Measurements from ENCODE around the gene HIVEP1.
"Not testable (repeated sequence)": the region's sequence is repeated elsewhere in the genome, so short reads cannot be mapped to it uniquely, and the experiment has no call there.

The HIVEP1 gene

GRCh38 chr6:12169377-12169776, 157.3 kb downstream of the HIVEP1 start:
- H3K4me3 Mint-ChIP-seq: no peak overlapping the region
- peaks cover 13% of the 10 kb centered on the region for H3K27me3 Mint-ChIP-seq
- H3K9me3 Mint-ChIP-seq: no peaks in the 10 kb centered on the region
- H3K4me1 Mint-ChIP-seq (ENCODE audit: low read depth): peaks cover 14% of the 10 kb centered on the region
- intact Hi-C loops (cut with micrococcal nuclease): no loop called here
- H3K27ac Mint-ChIP-seq: no peak overlapping the region
- peaks cover 6% of the 10 kb centered on the region for H3K36me3 Mint-ChIP-seq (ENCODE audit: low read depth)

- Mint-ChIP-seq H3K27me3 (peaks cover 13% of the 10 kb centered on the region), H3K9me3 (no peaks in the 10 kb centered on the region), H3K36me3 (ENCODE audit: low read depth) (no peaks in the 10 kb centered on the region), H3K4me3 (no peak overlapping the region), H3K27ac (no peak overlapping the region), H3K4me1 (ENCODE audit: low read depth) (peaks cover 14% of the 10 kb centered on the region)
- intact Hi-C loops (cut with micrococcal nuclease): no loop called here
These were observed 158.4 kb downstream of the HIVEP1 start for GRCh38 chr6:12170351-12171092.

GRCh38 chr6:12171717-12172116, 159.6 kb downstream of the HIVEP1 start:
- H3K27me3 Mint-ChIP-seq: peaks cover 13% of the 10 kb centered on the region
- no peak overlapping the region for H3K4me3 Mint-ChIP-seq
- H3K9me3 Mint-ChIP-seq: no peaks in the 10 kb centered on the region
- no peaks in the 10 kb centered on the region for H3K36me3 Mint-ChIP-seq (ENCODE audit: low read depth)
- H3K4me1 Mint-ChIP-seq (ENCODE audit: low read depth): peaks cover 14% of the 10 kb centered on the region
- H3K27ac Mint-ChIP-seq: no peak overlapping the region
- intact Hi-C loops (cut with micrococcal nuclease): no loop called here

- Mint-ChIP-seq H3K4me1 (ENCODE audit: low read depth) (peaks cover 14% of the 10 kb centered on the region), H3K36me3 (ENCODE audit: low read depth) (no peaks in the 10 kb centered on the region)
- intact Hi-C loops (cut with micrococcal nuclease): no loop called here
These were observed 160.5 kb downstream of the HIVEP1 start for GRCh38 chr6:12172572-12172971.

GRCh38 chr6:12173181-12173580, 161.1 kb downstream of the HIVEP1 start:
- Mint-ChIP-seq H3K4me1 (ENCODE audit: low read depth) (peaks cover 14% of the 10 kb centered on the region), H3K27ac (no peak overlapping the region), H3K36me3 (ENCODE audit: low read depth) (no peaks in the 10 kb centered on the region), H3K4me3 (no peak overlapping the region), H3K9me3 (no peaks in the 10 kb centered on the region), H3K27me3 (peaks cover 13% of the 10 kb centered on the region)
- intact Hi-C loops (cut with micrococcal nuclease): no loop called here

More at GRCh38 chr6:12172572-12172971, 160.5 kb downstream of the HIVEP1 start:
- Mint-ChIP-seq H3K27ac (no peak overlapping the region), H3K9me3 (no peaks in the 10 kb centered on the region), H3K27me3 (peaks cover 13% of the 10 kb centered on the region), H3K4me3 (no peak overlapping the region)

- H3K9me3 Mint-ChIP-seq: no peaks in the 10 kb centered on the region
- no peaks in the 10 kb centered on the region for H3K36me3 Mint-ChIP-seq (ENCODE audit: low read depth)
- intact Hi-C loops (cut with micrococcal nuclease): no loop called here
- H3K4me1 Mint-ChIP-seq (ENCODE audit: low read depth): peaks cover 14% of the 10 kb centered on the region
- H3K4me3 Mint-ChIP-seq: no peak overlapping the region
- no peak overlapping the region for H3K27ac Mint-ChIP-seq
- peaks cover 13% of the 10 kb centered on the region for H3K27me3 Mint-ChIP-seq
These were observed 161.5 kb downstream of the HIVEP1 start for GRCh38 chr6:12173661-12174060.

GRCh38 chr6:12174878-12175277, 162.8 kb downstream of the HIVEP1 start:
- peaks cover 14% of the 10 kb centered on the region for H3K4me1 Mint-ChIP-seq (ENCODE audit: low read depth)
- H3K36me3 Mint-ChIP-seq (ENCODE audit: low read depth): no peaks in the 10 kb centered on the region
- H3K9me3 Mint-ChIP-seq: no peaks in the 10 kb centered on the region
- intact Hi-C loops (cut with micrococcal nuclease): no loop called here
- H3K27me3 Mint-ChIP-seq: peaks cover 13% of the 10 kb centered on the region
- no peak overlapping the region for H3K27ac Mint-ChIP-seq
- H3K4me3 Mint-ChIP-seq: no peak overlapping the region

- H3K9me3 Mint-ChIP-seq: no peaks in the 10 kb centered on the region
- intact Hi-C loops (cut with micrococcal nuclease): no loop called here
- peaks cover 8% of the 10 kb centered on the region for H3K4me1 Mint-ChIP-seq (ENCODE audit: low read depth)
- no peaks in the 10 kb centered on the region for H3K36me3 Mint-ChIP-seq (ENCODE audit: low read depth)
- H3K27ac Mint-ChIP-seq: no peak overlapping the region
- H3K27me3 Mint-ChIP-seq: peaks cover 7% of the 10 kb centered on the region
- no peak overlapping the region for H3K4me3 Mint-ChIP-seq
These were observed 163.5 kb downstream of the HIVEP1 start for GRCh38 chr6:12175626-12176025.

GRCh38 chr6:12176782-12177181, 164.7 kb downstream of the HIVEP1 start:
- intact Hi-C loops (cut with micrococcal nuclease); H3K27ac Mint-ChIP-seq; H3K4me1 Mint-ChIP-seq (ENCODE audit: low read depth); H3K36me3 Mint-ChIP-seq (ENCODE audit: low read depth); H3K4me3 Mint-ChIP-seq; H3K27me3 Mint-ChIP-seq; H3K9me3 Mint-ChIP-seq: not testable (repeated sequence)

- no peaks in the 10 kb centered on the region for H3K36me3 Mint-ChIP-seq (ENCODE audit: low read depth)
- intact Hi-C loops (cut with micrococcal nuclease): no loop called here
- H3K27me3 Mint-ChIP-seq: no peaks in the 10 kb centered on the region
- no peaks in the 10 kb centered on the region for H3K9me3 Mint-ChIP-seq
- peaks cover 6% of the 10 kb centered on the region for H3K4me1 Mint-ChIP-seq (ENCODE audit: low read depth)
- no peak overlapping the region for H3K27ac Mint-ChIP-seq
- no peak overlapping the region for H3K4me3 Mint-ChIP-seq
These were observed 166.4 kb downstream of the HIVEP1 start for GRCh38 chr6:12178521-12178920.

- Mint-ChIP-seq H3K27me3 (no peaks in the 10 kb centered on the region), H3K4me3 (no peak overlapping the region), H3K9me3 (no peaks in the 10 kb centered on the region), H3K4me1 (ENCODE audit: low read depth) (peaks cover 6% of the 10 kb centered on the region), H3K36me3 (ENCODE audit: low read depth) (no peaks in the 10 kb centered on the region), H3K27ac (no peak overlapping the region)
- intact Hi-C loops (cut with micrococcal nuclease): no loop called here
These were observed 169.4 kb downstream of the HIVEP1 start for GRCh38 chr6:12181481-12181880.

GRCh38 chr6:12182676-12183075, 170.6 kb downstream of the HIVEP1 start:
- Mint-ChIP-seq H3K4me1 (ENCODE audit: low read depth) (peaks cover 6% of the 10 kb centered on the region), H3K27me3 (no peaks in the 10 kb centered on the region), H3K27ac (no peak overlapping the region), H3K9me3 (no peaks in the 10 kb centered on the region), H3K36me3 (ENCODE audit: low read depth) (no peaks in the 10 kb centered on the region), H3K4me3 (no peak overlapping the region)
- intact Hi-C loops (cut with micrococcal nuclease): no loop called here

- H3K27ac Mint-ChIP-seq: no peak overlapping the region
- H3K9me3 Mint-ChIP-seq: no peaks in the 10 kb centered on the region
- intact Hi-C loops (cut with micrococcal nuclease): no loop called here
- no peaks in the 10 kb centered on the region for H3K36me3 Mint-ChIP-seq (ENCODE audit: low read depth)
- H3K4me3 Mint-ChIP-seq: no peak overlapping the region
- H3K27me3 Mint-ChIP-seq: no peaks in the 10 kb centered on the region
- H3K4me1 Mint-ChIP-seq (ENCODE audit: low read depth): peaks cover 6% of the 10 kb centered on the region
These were observed 173.1 kb downstream of the HIVEP1 start for GRCh38 chr6:12185081-12185673.

- Mint-ChIP-seq H3K9me3 (no peaks in the 10 kb centered on the region), H3K4me3 (no peak overlapping the region), H3K27me3 (no peaks in the 10 kb centered on the region), H3K36me3 (ENCODE audit: low read depth) (no peaks in the 10 kb centered on the region), H3K4me1 (ENCODE audit: low read depth) (peaks cover 6% of the 10 kb centered on the region), H3K27ac (no peak overlapping the region)
- intact Hi-C loops (cut with micrococcal nuclease): no loop called here
These were observed 174.4 kb downstream of the HIVEP1 start for GRCh38 chr6:12186528-12186927.

GRCh38 chr6:12189150-12189549, 177.0 kb downstream of the HIVEP1 start:
- Mint-ChIP-seq H3K4me1 (ENCODE audit: low read depth) (no peaks in the 10 kb centered on the region), H3K27ac (no peak overlapping the region), H3K9me3 (peaks cover 8% of the 10 kb centered on the region), H3K4me3 (no peak overlapping the region), H3K36me3 (ENCODE audit: low read depth) (no peaks in the 10 kb centered on the region), H3K27me3 (no peaks in the 10 kb centered on the region)
- intact Hi-C loops (cut with micrococcal nuclease): no loop called here
